Measurements from ENCODE around the gene DLG5. TPM values are rescaled to one million over a fixed set of nuclear protein-coding genes. Genes with fewer than 3 reads are reported as not detected.

DLG5 gene
- total and polyA plus RNA-seq, 2 experiments from 2014 or later, result 4.4 to 27.9 TPM

DNA sequence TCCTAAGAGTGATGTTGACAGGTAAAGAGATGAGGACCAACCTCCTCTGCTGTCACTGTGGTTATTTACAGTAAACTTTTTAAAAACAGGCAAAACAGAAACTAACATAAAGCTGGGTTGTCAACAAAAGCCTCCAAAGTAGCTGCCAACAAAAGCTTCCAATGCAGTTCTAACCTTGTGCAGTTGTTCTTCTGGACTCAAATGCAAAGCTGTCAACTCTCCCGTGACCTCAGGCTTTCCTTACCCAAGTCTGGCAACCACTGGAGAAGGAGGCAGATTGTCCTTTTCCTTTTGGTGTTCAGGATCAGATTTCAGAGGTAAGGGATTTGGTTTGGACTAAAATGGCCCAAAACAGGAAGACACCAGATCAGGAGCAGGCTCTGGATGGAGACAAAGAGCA, 63.1 kb downstream of the DLG5 start:
- WGBS, 2 experiments (ENCODE audit: low coverage in 1 of 2, low lambda C conversion rate in 2 of 2, missing lambda C conversion rate in 2 of 2), result 94 to 100% methylated on average over 1 of the region's 1 CpG
- H3K4me2 ChIP-seq (ENCODE audit: unreplicated experiment), result no peak overlapping the region
- TF ChIP-seq EZH2 (IDR thresholded peaks at IDR 0.05; ENCODE audit: insufficient read depth, poor library complexity, severe bottlenecking) (no peak), EZH2phosphoT487 (IDR thresholded peaks at IDR 0.05; ENCODE audit: insufficient read depth, low read depth) (no peak)
- no peak overlapping the region for H3K27ac ChIP-seq
- H3K27me3 ChIP-seq (replicated peaks; ENCODE audit: insufficient read depth), result no peaks in the 10 kb centered on the region
- DNase-seq, result no peak
- peaks cover 19% of the 10 kb centered on the region for H3K79me2 ChIP-seq (ENCODE audit: insufficient read depth)
- H3K4me3 ChIP-seq, result no peak overlapping the region
- no peaks in the 10 kb centered on the region for H3K9me3 ChIP-seq (ENCODE audit: low read depth)
- H4K20me1 ChIP-seq (ENCODE audit: insufficient read depth), result no peaks in the 10 kb centered on the region
- H3F3A ChIP-seq (ENCODE audit: insufficient read depth), result no peaks in the 10 kb centered on the region; the same call in none of the 2 replicates
- no peaks in the 10 kb centered on the region for H3K36me3 ChIP-seq (ENCODE audit: low read depth)
- no peak overlapping the region for H2AFZ ChIP-seq
- no peaks in the 10 kb centered on the region for H3K9me2 ChIP-seq (ENCODE audit: insufficient read depth)
- in situ Hi-C loops (cut with MboI), result no loop called here
- H3K9ac ChIP-seq, result no peak overlapping the region
- no peaks in the 10 kb centered on the region for H3K4me1 ChIP-seq (ENCODE audit: insufficient read depth)

DNA sequence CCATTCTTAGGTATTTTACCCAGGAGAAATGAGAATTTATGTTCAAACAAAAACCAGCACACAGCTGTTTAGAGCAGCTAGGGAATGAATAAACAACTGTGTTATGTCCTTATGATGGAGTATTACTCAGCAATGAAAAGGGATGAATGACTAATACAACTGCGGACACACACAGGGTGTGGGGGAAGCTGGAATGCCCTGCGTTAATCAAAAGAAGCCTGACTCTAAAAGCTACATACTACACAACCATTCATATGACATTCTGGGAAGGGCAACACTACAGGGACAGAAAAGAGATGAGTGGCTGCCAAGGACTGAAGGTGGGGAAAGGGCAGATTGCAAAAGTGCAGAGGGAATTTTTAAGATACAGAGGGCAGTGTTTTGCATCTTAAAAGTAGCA, 64.0 kb downstream of the DLG5 start:
- H3K4me1 ChIP-seq (ENCODE audit: insufficient read depth), result no peaks in the 10 kb centered on the region
- in situ Hi-C loops (cut with MboI), result no loop called here
- H3K9ac ChIP-seq, result no peak overlapping the region
- H3K27me3 ChIP-seq (replicated peaks; ENCODE audit: insufficient read depth), result no peaks in the 10 kb centered on the region
- TF ChIP-seq EZH2 (IDR thresholded peaks at IDR 0.05; ENCODE audit: insufficient read depth, poor library complexity, severe bottlenecking), result no peak
- TF ChIP-seq EZH2phosphoT487 (IDR thresholded peaks at IDR 0.05; ENCODE audit: insufficient read depth, low read depth), result no peak
- no peak overlapping the region for H3K4me2 ChIP-seq (ENCODE audit: unreplicated experiment)
- no peaks in the 10 kb centered on the region; the same call in none of the 2 replicates for H3F3A ChIP-seq (ENCODE audit: insufficient read depth)
- no peaks in the 10 kb centered on the region for H3K9me3 ChIP-seq (ENCODE audit: low read depth)
- H3K9me2 ChIP-seq (ENCODE audit: insufficient read depth), result no peaks in the 10 kb centered on the region
- no peaks in the 10 kb centered on the region for H3K36me3 ChIP-seq (ENCODE audit: low read depth)
- H3K4me3 ChIP-seq, result no peak overlapping the region
- peaks cover 19% of the 10 kb centered on the region for H3K79me2 ChIP-seq (ENCODE audit: insufficient read depth)
- no peaks in the 10 kb centered on the region for H4K20me1 ChIP-seq (ENCODE audit: insufficient read depth)
- no peak overlapping the region for H2AFZ ChIP-seq
- peak; percentile 26 for DNase-seq
- H3K27ac ChIP-seq, result no peak overlapping the region
- 34 to 49% methylated on average over 2 of the region's 2 CpGs for WGBS, 2 experiments (ENCODE audit: low coverage in 1 of 2, low lambda C conversion rate in 2 of 2, missing lambda C conversion rate in 2 of 2)

DNA sequence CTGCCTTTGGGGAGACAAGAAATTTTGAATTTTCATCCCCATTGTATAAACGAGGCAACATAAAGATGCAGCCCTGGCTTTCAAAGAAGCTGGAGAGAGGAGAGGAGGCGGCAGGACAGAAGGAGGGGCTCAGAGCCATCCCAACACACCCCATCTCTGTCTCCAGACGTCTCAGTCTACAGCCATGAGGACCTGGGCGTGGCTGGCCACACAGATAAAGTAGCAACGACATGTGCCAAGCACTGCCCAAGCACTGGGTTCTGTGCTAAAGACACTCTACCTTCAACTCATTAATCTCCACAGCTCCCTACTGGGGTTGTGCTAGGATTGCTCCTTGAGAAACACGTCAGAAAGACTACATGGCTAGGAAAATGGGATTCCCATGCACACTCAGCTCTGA, 65.2 kb downstream of the DLG5 start:
- H3K27ac ChIP-seq, result no peak overlapping the region
- no peak overlapping the region for H3K9ac ChIP-seq
- no peak overlapping the region for H3K4me3 ChIP-seq
- H3F3A ChIP-seq (ENCODE audit: insufficient read depth), result no peaks in the 10 kb centered on the region; the same call in none of the 2 replicates
- H3K27me3 ChIP-seq (replicated peaks; ENCODE audit: insufficient read depth), result no peaks in the 10 kb centered on the region
- H3K79me2 ChIP-seq (ENCODE audit: insufficient read depth), result peaks cover 19% of the 10 kb centered on the region
- in situ Hi-C loops (cut with MboI), result no loop called here
- H4K20me1 ChIP-seq (ENCODE audit: insufficient read depth), result no peaks in the 10 kb centered on the region
- no peak for DNase-seq
- WGBS, 2 experiments (ENCODE audit: low coverage in 1 of 2, low lambda C conversion rate in 2 of 2, missing lambda C conversion rate in 2 of 2), result 74 to 78% methylated on average over 6 of the region's 6 CpGs
- H3K4me2 ChIP-seq (ENCODE audit: unreplicated experiment), result no peak overlapping the region
- H3K4me1 ChIP-seq (ENCODE audit: insufficient read depth), result no peaks in the 10 kb centered on the region
- no peak for TF ChIP-seq EZH2phosphoT487 (IDR thresholded peaks at IDR 0.05; ENCODE audit: insufficient read depth, low read depth)
- TF ChIP-seq EZH2 (IDR thresholded peaks at IDR 0.05; ENCODE audit: insufficient read depth, poor library complexity, severe bottlenecking), result no peak
- no peaks in the 10 kb centered on the region for H3K9me3 ChIP-seq (ENCODE audit: low read depth)
- no peak overlapping the region for H2AFZ ChIP-seq
- H3K36me3 ChIP-seq (ENCODE audit: low read depth), result no peaks in the 10 kb centered on the region
- H3K9me2 ChIP-seq (ENCODE audit: insufficient read depth), result no peaks in the 10 kb centered on the region

DNA sequence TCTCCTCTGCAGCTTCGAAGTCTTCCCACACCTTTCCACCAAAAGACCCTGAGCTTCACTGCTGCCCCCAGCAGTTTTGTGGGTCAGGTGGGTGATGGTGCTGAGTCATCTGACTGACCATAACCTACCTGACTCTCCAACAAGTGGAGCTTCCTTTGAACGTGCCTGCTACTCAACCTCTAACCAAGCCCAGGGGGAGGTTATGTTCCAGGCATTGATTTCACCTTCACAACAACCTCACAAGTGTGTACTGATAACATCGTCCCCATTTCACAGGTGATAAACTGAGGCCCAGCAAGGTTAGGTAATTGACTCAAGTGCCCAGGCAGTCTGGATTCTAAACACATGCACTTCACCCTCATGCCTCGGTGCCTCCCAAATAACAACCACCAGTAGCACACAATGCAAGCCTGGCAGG, 66.7 kb downstream of the DLG5 start:
- H4K20me1 ChIP-seq (ENCODE audit: insufficient read depth), result no peaks in the 10 kb centered on the region
- H3K4me2 ChIP-seq (ENCODE audit: unreplicated experiment), result no peak overlapping the region
- H3K36me3 ChIP-seq (ENCODE audit: low read depth), result no peaks in the 10 kb centered on the region
- H3K4me1 ChIP-seq (ENCODE audit: insufficient read depth), result no peaks in the 10 kb centered on the region
- H3F3A ChIP-seq (ENCODE audit: insufficient read depth), result no peaks in the 10 kb centered on the region; the same call in none of the 2 replicates
- no peak overlapping the region for H3K27ac ChIP-seq
- no peak overlapping the region for H2AFZ ChIP-seq
- no peak for DNase-seq
- H3K9ac ChIP-seq, result no peak overlapping the region
- WGBS, 2 experiments (ENCODE audit: low coverage in 1 of 2, low lambda C conversion rate in 2 of 2, missing lambda C conversion rate in 2 of 2), result 75 to 77% methylated on average over 4 of the region's 4 CpGs
- no peak overlapping the region for H3K4me3 ChIP-seq
- no peaks in the 10 kb centered on the region for H3K9me3 ChIP-seq (ENCODE audit: low read depth)
- in situ Hi-C loops (cut with MboI), result loop anchor here (10.0 kb wide), 1 partner anchor 115 kb away; no protein-coding TSS in a partner anchor
- peaks cover 19% of the 10 kb centered on the region for H3K79me2 ChIP-seq (ENCODE audit: insufficient read depth)
- no peaks in the 10 kb centered on the region for H3K27me3 ChIP-seq (replicated peaks; ENCODE audit: insufficient read depth)
- TF ChIP-seq EZH2 (IDR thresholded peaks at IDR 0.05; ENCODE audit: insufficient read depth, poor library complexity, severe bottlenecking) (no peak), EZH2phosphoT487 (IDR thresholded peaks at IDR 0.05; ENCODE audit: insufficient read depth, low read depth) (no peak)
- H3K9me2 ChIP-seq (ENCODE audit: insufficient read depth), result no peaks in the 10 kb centered on the region
